Bronchial epithelial cell (primary cell): ENCODE measurements around the gene IL4R. TPM values are rescaled to one million over a fixed set of nuclear protein-coding genes. Genes with fewer than 3 reads are reported as not detected.

ENCODE experiments used
- DNase-seq: peaks from one replicate; pipeline ENCODE4 v3.0.0-alpha.2; 2010; ENCODE audit warnings: low read depth
- FAIRE-seq: peaks from 2 replicates; lab custom pipeline; 2011; peaks lifted over from hg19 to GRCh38; lab: Jason Lieb, UNC
- H3K27me3 ChIP-seq: 2 replicates; pipeline ENCODE4 v1.5.1; 2011; ENCODE audit warnings: low read length; ENCODE audit not compliant: control insufficient read depth, insufficient read depth
- H3K36me3 ChIP-seq: 2 replicates; pipeline ENCODE4 v1.5.1; 2011; ENCODE audit warnings: low read length; ENCODE audit not compliant: control insufficient read depth, insufficient read depth
- H3K4me3 ChIP-seq: 2 replicates; pipeline ENCODE4 v1.5.1; 2011; ENCODE audit warnings: mild to moderate bottlenecking, low read depth, low read length, control low read depth
- CTCF ChIP-seq: IDR thresholded peaks from 2 replicates; pipeline ENCODE4 v1.5.1; 2011; ENCODE audit warnings: mild to moderate bottlenecking, moderate library complexity, low read length, control low read depth, inconsistent platforms; ENCODE audit not compliant: insufficient read depth, severe bottlenecking
- total RNA-seq: library from RNA; depleted of rRNA; stranded (reverse); fragments of >200 nt; gene quantifications from 2 replicates; pipeline ENCODE4 v1.2.1, GENCODE V29; 2014

The IL4R gene
- 25.8 and 32.9 TPM in 2 replicates for total RNA-seq

GRCh38 chr16:27313422-27314160, at the start of gene IL4R:
TSS of gene IL4R (plus strand) at chr16:27313974. CDS start at chr16:27340204, 26,230 bp downstream.
- FAIRE-seq (no peak), DNase-seq (peak; percentile 49)
- no peak for TF ChIP-seq CTCF
- Histone ChIP-seq H3K27me3 (no peaks in the 10 kb centered on the region), H3K36me3 (no peaks in the 10 kb centered on the region), H3K4me3 (peak within 1 kb of the TSS; percentile 93)

GRCh38 chr16:27264151-27264550, 49.6 kb upstream of the IL4R start:
- no peak for TF ChIP-seq CTCF
- no peaks in the 10 kb centered on the region for H3K36me3 ChIP-seq
- DNase-seq (peak; percentile 97), FAIRE-seq (no peak)
- no peaks in the 10 kb centered on the region for H3K27me3 ChIP-seq
- no peak overlapping the region for H3K4me3 ChIP-seq

GRCh38 chr16:27265982-27266381, 47.8 kb upstream of the IL4R start:
- FAIRE-seq: no peak
- H3K27me3 ChIP-seq: no peaks in the 10 kb centered on the region
- TF ChIP-seq CTCF: no peak

GRCh38 chr16:27267037-27267677, 46.6 kb upstream of the IL4R start:
- H3K36me3 ChIP-seq: no peaks in the 10 kb centered on the region
- DNase-seq: no peak
- H3K27me3 ChIP-seq: no peaks in the 10 kb centered on the region
- no peak for FAIRE-seq
- H3K4me3 ChIP-seq: no peak overlapping the region
- TF ChIP-seq CTCF: no peak

More at GRCh38 chr16:27265982-27266381, 47.8 kb upstream of the IL4R start:
- Histone ChIP-seq H3K4me3 (no peak overlapping the region), H3K36me3 (no peaks in the 10 kb centered on the region)
- no peak for DNase-seq

GRCh38 chr16:27268376-27269299, 45.1 kb upstream of the IL4R start, which contains the start of gene NSMCE1:
TSS of gene NSMCE1 (minus strand) at chr16:27268772. CDS start at chr16:27257570, 11,202 bp downstream.
- peak; percentile 35 for TF ChIP-seq CTCF
- Histone ChIP-seq H3K36me3 (no peaks in the 10 kb centered on the region), H3K4me3 (peak within 1 kb of the TSS; percentile 91), H3K27me3 (no peaks in the 10 kb centered on the region)
- FAIRE-seq: no peak
- peak; percentile 84 for DNase-seq
